K562 (cell line): ENCODE data around the gene PLXNB2. TPM values are rescaled to one million over a fixed set of nuclear protein-coding genes. Genes with fewer than 3 reads are reported as not detected.

Experiments
- ARID4B ChIP-seq: sonication (generic); formaldehyde crosslinking; IDR thresholded peaks from 2 replicates; pipeline ENCODE4 v1.8.0; 2022; ENCODE audit warnings: mild to moderate bottlenecking, missing genetic modification reagents
- PML ChIP-seq: IDR thresholded peaks from 2 replicates; pipeline ENCODE4 v1.6.1; 2012; ENCODE audit warnings: low read length, inconsistent platforms
- RBM22 ChIP-seq: fragments of 200-400 bp; formaldehyde crosslinking; IDR thresholded peaks from 2 replicates; pipeline ENCODE4 v1.6.1; 2018; ENCODE audit warnings: low read length, low read depth; ENCODE audit not compliant: poor library complexity, severe bottlenecking
- RBM39 ChIP-seq: fragments of 200-400 bp; formaldehyde crosslinking; optimal IDR thresholded peaks from 2 replicates; pipeline ENCODE3; 2018; ENCODE audit warnings: low read depth, low read length
- TAF15 ChIP-seq: fragments of 200-400 bp; formaldehyde crosslinking; IDR thresholded peaks from 2 replicates; pipeline ENCODE4 v1.6.1; 2017; ENCODE audit warnings: mild to moderate bottlenecking, low read depth, low read length, moderate library complexity
- TEAD1 ChIP-seq, 2 experiments: fragments of 450-650 bp in 1 of 2; sonication (generic) in 1 of 2; formaldehyde crosslinking; IDR thresholded peaks; 2 replicates each; pipeline versions ENCODE4 v1.4.0 to v1.8.0; 2020 to 2022; ENCODE audit warnings: mild to moderate bottlenecking in 2 of 2, missing genetic modification reagents in 1 of 2
- ZBTB43 ChIP-seq: sonication (generic); formaldehyde crosslinking; IDR thresholded peaks from 2 replicates; pipeline ENCODE4 v1.8.0; 2023; ENCODE audit warnings: mild to moderate bottlenecking, missing genetic modification reagents
- polyA plus RNA-seq, 8 experiments: library from polyadenylated mRNA; depleted of rRNA in 4 of 8; stranded (reverse) in 5 of 8; unstranded in 3 of 8; fragments of >200 nt; fragmentation: Nextera tagmentation in 2 of 8; fragmentation: Illumina TruSeq in 1 of 8; extraction: Ambion mirVana in 2 of 8; extraction: Trizol in 1 of 8; gene quantifications; 2 replicates each; pipeline versions ENCODE4 v1.2.1 to v1.2.3, GENCODE V29; 2011 to 2014; ENCODE audit warnings: inconsistent platforms in 1 of 8, missing spikeins in 1 of 8
- total RNA-seq, 7 experiments: library from RNA; depleted of rRNA in 6 of 7; stranded (reverse); fragments of >200 nt in 6 of 7; fragmentation: Illumina TruSeq in 2 of 7; extraction: Trizol in 2 of 7; gene quantifications; 2 replicates each; pipeline versions ENCODE4 v1.2.1 to v1.2.3, GENCODE V29; 2011 to 2021; ENCODE audit warnings: low replicate concordance in 1 of 7
- TF ChIP-seq, protein P1 (sequence below): fragments of 450-650 bp; IDR thresholded peaks from 2 replicates; pipeline ENCODE4 v1.6.1; 2016; ENCODE audit warnings: mild to moderate bottlenecking, moderate library complexity

The PLXNB2 gene
- total and polyA plus RNA-seq, 9 of the 15 experiments (the other 6 are each of a cell fraction or from before 2014, with no cell fraction given), result 0.15 to 45.1 (median 13.6) TPM

DNA sequence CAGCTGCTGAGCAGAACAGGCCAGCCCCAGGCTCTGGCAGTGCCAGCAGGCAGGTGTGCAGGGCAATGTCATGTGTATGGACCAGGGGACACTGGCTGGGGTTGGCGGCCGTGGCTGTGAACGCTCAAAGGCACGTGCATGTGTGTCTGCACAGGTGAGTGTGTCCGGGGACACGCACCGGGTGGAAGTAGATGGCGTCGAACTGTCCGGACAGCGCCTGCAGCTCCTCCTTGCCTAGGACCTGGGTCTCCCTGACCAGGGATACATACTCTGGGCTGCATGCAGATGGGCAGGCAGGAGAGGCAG is 57.2 kb downstream of the PLXNB2 start (continued):
- TF ChIP-seq, protein P1, sequence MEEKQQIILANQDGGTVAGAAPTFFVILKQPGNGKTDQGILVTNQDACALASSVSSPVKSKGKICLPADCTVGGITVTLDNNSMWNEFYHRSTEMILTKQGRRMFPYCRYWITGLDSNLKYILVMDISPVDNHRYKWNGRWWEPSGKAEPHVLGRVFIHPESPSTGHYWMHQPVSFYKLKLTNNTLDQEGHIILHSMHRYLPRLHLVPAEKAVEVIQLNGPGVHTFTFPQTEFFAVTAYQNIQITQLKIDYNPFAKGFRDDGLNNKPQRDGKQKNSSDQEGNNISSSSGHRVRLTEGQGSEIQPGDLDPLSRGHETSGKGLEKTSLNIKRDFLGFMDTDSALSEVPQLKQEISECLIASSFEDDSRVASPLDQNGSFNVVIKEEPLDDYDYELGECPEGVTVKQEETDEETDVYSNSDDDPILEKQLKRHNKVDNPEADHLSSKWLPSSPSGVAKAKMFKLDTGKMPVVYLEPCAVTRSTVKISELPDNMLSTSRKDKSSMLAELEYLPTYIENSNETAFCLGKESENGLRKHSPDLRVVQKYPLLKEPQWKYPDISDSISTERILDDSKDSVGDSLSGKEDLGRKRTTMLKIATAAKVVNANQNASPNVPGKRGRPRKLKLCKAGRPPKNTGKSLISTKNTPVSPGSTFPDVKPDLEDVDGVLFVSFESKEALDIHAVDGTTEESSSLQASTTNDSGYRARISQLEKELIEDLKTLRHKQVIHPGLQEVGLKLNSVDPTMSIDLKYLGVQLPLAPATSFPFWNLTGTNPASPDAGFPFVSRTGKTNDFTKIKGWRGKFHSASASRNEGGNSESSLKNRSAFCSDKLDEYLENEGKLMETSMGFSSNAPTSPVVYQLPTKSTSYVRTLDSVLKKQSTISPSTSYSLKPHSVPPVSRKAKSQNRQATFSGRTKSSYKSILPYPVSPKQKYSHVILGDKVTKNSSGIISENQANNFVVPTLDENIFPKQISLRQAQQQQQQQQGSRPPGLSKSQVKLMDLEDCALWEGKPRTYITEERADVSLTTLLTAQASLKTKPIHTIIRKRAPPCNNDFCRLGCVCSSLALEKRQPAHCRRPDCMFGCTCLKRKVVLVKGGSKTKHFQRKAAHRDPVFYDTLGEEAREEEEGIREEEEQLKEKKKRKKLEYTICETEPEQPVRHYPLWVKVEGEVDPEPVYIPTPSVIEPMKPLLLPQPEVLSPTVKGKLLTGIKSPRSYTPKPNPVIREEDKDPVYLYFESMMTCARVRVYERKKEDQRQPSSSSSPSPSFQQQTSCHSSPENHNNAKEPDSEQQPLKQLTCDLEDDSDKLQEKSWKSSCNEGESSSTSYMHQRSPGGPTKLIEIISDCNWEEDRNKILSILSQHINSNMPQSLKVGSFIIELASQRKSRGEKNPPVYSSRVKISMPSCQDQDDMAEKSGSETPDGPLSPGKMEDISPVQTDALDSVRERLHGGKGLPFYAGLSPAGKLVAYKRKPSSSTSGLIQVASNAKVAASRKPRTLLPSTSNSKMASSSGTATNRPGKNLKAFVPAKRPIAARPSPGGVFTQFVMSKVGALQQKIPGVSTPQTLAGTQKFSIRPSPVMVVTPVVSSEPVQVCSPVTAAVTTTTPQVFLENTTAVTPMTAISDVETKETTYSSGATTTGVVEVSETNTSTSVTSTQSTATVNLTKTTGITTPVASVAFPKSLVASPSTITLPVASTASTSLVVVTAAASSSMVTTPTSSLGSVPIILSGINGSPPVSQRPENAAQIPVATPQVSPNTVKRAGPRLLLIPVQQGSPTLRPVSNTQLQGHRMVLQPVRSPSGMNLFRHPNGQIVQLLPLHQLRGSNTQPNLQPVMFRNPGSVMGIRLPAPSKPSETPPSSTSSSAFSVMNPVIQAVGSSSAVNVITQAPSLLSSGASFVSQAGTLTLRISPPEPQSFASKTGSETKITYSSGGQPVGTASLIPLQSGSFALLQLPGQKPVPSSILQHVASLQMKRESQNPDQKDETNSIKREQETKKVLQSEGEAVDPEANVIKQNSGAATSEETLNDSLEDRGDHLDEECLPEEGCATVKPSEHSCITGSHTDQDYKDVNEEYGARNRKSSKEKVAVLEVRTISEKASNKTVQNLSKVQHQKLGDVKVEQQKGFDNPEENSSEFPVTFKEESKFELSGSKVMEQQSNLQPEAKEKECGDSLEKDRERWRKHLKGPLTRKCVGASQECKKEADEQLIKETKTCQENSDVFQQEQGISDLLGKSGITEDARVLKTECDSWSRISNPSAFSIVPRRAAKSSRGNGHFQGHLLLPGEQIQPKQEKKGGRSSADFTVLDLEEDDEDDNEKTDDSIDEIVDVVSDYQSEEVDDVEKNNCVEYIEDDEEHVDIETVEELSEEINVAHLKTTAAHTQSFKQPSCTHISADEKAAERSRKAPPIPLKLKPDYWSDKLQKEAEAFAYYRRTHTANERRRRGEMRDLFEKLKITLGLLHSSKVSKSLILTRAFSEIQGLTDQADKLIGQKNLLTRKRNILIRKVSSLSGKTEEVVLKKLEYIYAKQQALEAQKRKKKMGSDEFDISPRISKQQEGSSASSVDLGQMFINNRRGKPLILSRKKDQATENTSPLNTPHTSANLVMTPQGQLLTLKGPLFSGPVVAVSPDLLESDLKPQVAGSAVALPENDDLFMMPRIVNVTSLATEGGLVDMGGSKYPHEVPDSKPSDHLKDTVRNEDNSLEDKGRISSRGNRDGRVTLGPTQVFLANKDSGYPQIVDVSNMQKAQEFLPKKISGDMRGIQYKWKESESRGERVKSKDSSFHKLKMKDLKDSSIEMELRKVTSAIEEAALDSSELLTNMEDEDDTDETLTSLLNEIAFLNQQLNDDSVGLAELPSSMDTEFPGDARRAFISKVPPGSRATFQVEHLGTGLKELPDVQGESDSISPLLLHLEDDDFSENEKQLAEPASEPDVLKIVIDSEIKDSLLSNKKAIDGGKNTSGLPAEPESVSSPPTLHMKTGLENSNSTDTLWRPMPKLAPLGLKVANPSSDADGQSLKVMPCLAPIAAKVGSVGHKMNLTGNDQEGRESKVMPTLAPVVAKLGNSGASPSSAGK, result no peak
- TF ChIP-seq RBM39, result no peak
- TF ChIP-seq ARID4B, result peak; percentile 18; the same call in 1 of the 2 replicates
- TF ChIP-seq RBM22, result peak; percentile 30
- peak; percentile 12; the same call in 1 of the 2 replicates for TF ChIP-seq TAF15
- 0 out of 4 replicates have a peak, but pooled peaks of 1 of the 2 experiments have one; percentile 11 for TF ChIP-seq TEAD1 (CRISPR knock-in tag; IDR thresholded peaks at IDR 0.05)
- TF ChIP-seq PML, result no peak
- no peak for TF ChIP-seq ZBTB43 (CRISPR knock-in tag)
- TF ChIP-seq, all 486 proteins: peak for 7
